Left lung (tissue), 10 donors: ENCODE data around the gene STOML1. TPM values are rescaled to one million over a fixed set of nuclear protein-coding genes. Genes with fewer than 3 reads are reported as not detected.
A peak's percentile ranks its signal among the peaks of the same experiment; 100 is the strongest.

Source experiments
- ATAC-seq: fragments of 200-7000 bp; cut with Tn5 transposase; one replicate; pipeline ENCODE4 v1.9.1; 2020; ENCODE audit warnings: moderate library complexity
- DNase-seq, 4 donors: peaks; one replicate each; pipeline ENCODE4 v3.0.0-alpha.2; 2013 to 2020
- H3K27ac ChIP-seq, 2 donors: fragments of 200-600 bp; sonication (generic) in 1 of 2; one replicate each; pipeline versions ENCODE4 v1.5.0 to v1.8.0; 2020 to 2021
- H3K27me3 ChIP-seq, 2 donors: fragments of 200-600 bp; sonication (generic) in 1 of 2; one replicate each; pipeline versions ENCODE4 v1.5.0 to v1.8.0; 2020 to 2021
- H3K36me3 ChIP-seq, 2 donors: fragments of 200-600 bp; sonication (generic) in 1 of 2; one replicate each; pipeline versions ENCODE4 v1.5.0 to v1.8.0; 2020 to 2021
- H3K4me1 ChIP-seq, 2 donors: fragments of 200-600 bp; one replicate each; pipeline ENCODE4 v1.8.0; 2021
- H3K4me3 ChIP-seq, 2 donors: fragments of 200-600 bp; sonication (generic) in 1 of 2; one replicate each; pipeline versions ENCODE4 v1.5.0 to v1.8.0; 2020 to 2021; ENCODE audit warnings: mild to moderate bottlenecking in 1 of 2
- H3K9me3 ChIP-seq, 2 donors: fragments of 200-600 bp; sonication (generic) in 1 of 2; one replicate each; pipeline versions ENCODE4 v1.5.0 to v1.8.0; 2020 to 2021
- intact Hi-C, 2 donors: fragments of 100-400 bp; cut with DNase I; formaldehyde crosslinking; loops; one replicate each; pipeline versions ENCODE4 v1.11.2 to v1.14.2; 2022
- polyA plus RNA-seq, 6 donors: library from polyadenylated mRNA; unstranded; fragments of 120-200 nt; gene quantifications; one replicate each; pipeline ENCODE4 v1.2.1, GENCODE V29; 2013; ENCODE audit not compliant: insufficient read length in 6 of 6
- total RNA-seq, 2 donors: library from RNA; stranded (reverse); fragmentation: NEBNext Ultra II Directional; extraction: Animal tissue kit (Norgen Biotek cat#: 25700); gene quantifications; one replicate each; pipeline ENCODE4 v1.2.1, GENCODE V29; 2021
- TF ChIP-seq, protein P1 (sequence below), 2 donors: fragments of 200-600 bp; sonication (generic) in 1 of 2; IDR thresholded peaks; one replicate each; pipeline versions ENCODE4 v1.5.0 to v1.8.0; 2021; ENCODE audit warnings: antibody characterized with exemption in 2 of 2
- donor health status: DM: no; HTN: yes; CAD: no.
- donor health status: DM: no; HTN: no; CAD: no.

The STOML1 gene
- total and polyA plus RNA-seq, 8 donors, result 10.9 to 29.3 (median 13.7) TPM

DNA sequence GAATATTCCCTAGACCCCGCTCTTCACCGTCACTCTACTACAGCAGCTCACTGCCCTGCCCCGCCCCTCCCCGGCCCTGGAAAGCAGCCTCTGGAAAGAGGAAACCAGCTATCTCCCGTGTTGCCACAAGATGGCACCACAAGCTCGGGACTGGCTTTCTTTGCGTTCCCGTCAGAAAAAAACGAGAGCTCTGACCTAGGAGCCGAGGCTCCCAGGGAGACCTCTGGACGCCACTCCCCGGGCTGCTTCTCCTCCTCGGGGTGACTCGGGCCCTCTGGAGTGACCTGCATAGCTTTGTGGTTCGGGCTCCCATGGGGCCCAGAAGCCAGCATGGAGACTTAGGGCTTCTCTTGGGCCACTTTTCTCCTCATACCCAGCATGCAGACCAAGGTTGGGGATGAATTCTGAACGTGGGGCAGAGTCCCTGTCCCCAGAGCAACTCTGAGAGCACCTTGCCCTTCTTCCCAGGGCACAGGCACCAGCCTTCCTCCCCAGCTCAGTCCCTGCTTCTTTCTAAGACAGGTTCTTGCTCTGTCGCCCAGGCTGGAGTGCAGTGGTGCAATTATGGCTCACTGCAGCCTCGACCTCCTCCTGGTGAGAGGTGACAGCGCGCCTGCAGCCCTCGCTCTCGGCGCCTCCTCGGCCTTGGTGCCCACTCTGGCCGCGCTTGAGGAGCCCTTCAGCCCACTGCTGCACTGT is 19.0 kb downstream of the STOML1 start:
- ATAC-seq (peak; percentile 99), DNase-seq (peak; percentile 84 to 91 (median 88))
- Histone ChIP-seq H3K4me1 (peaks cover 5 to 13% of the 10 kb centered on the region in 2 donors), H3K4me3 (no peak overlapping the region), H3K27ac (no peak overlapping the region), H3K27me3 (peaks cover 0 to 7% of the 10 kb centered on the region in 2 donors), H3K9me3 (no peaks in the 10 kb centered on the region), H3K36me3 (no peaks in the 10 kb centered on the region)
- intact Hi-C loops, result loop anchor here in 1 of 2 donors (10.0 kb wide), 1 partner anchor 342 kb away; no protein-coding TSS in a partner anchor
- TF ChIP-seq, protein P1, sequence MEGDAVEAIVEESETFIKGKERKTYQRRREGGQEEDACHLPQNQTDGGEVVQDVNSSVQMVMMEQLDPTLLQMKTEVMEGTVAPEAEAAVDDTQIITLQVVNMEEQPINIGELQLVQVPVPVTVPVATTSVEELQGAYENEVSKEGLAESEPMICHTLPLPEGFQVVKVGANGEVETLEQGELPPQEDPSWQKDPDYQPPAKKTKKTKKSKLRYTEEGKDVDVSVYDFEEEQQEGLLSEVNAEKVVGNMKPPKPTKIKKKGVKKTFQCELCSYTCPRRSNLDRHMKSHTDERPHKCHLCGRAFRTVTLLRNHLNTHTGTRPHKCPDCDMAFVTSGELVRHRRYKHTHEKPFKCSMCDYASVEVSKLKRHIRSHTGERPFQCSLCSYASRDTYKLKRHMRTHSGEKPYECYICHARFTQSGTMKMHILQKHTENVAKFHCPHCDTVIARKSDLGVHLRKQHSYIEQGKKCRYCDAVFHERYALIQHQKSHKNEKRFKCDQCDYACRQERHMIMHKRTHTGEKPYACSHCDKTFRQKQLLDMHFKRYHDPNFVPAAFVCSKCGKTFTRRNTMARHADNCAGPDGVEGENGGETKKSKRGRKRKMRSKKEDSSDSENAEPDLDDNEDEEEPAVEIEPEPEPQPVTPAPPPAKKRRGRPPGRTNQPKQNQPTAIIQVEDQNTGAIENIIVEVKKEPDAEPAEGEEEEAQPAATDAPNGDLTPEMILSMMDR (IDR thresholded peaks at IDR 0.05), result peak; percentile 56 to 88

DNA sequence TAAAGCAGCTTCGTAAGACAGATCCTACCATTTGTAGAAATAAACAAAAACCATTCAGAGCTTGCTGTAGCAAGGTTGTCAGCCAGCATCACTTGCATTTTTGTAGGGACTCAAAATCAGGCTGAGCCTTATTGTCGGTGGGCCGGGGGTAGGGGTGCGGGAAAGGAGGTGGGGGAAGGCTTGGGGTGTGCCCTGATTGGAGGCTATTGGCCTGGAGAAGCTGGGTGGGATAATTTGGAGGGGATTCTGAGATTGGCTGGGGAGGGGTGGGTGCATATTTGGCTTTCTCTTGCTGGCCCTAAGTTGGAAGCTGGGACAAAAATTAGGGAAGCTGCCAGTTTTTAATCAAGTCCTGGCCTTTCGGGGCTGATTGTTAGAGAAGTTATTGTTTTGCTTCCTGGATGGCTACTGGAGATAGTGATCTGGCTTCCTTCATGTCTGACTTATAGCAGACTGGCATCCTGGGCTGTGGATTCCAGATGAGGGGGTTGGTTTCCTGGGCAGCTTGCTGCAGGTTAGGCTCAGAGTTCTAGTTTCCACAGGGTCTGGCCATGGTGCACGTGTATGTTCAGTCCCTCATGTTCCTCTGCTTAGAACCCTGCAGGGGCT is 22.8 kb downstream of the STOML1 start:
- Histone ChIP-seq H3K4me3 (no peak overlapping the region), H3K4me1 (peaks cover 11 to 23% of the 10 kb centered on the region in 2 donors), H3K36me3 (no peaks in the 10 kb centered on the region), H3K27ac (no peak overlapping the region), H3K9me3 (no peaks in the 10 kb centered on the region), H3K27me3 (no peaks in the 10 kb centered on the region)
- DNase-seq (peak in 1 of 4 donors; percentile 2), ATAC-seq (no peak)
- intact Hi-C loops, result no loop called here
- TF ChIP-seq, protein P1 (IDR thresholded peaks at IDR 0.05), result no peak

DNA sequence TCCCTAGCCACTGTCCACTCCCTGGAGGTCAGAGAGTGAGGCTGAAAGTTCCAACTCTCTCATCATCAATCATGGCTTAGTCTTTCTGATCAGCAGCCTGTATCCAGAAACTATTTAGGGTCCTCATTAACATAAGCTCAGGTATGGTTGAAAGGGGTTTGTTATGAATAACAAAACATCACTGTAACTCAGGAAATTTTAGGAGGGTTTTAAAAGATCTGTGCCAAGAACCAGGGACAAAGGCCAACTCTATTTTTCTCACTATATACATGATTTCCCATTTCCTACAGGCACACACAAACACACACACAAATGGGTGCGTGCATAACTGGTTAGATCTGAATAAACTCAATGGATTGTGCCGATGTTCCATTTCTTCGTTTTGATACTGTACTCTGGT is 23.6 kb downstream of the STOML1 start:
- Histone ChIP-seq H3K27me3 (no peaks in the 10 kb centered on the region), H3K4me1 (peaks cover 10 to 22% of the 10 kb centered on the region in 2 donors), H3K4me3 (no peak overlapping the region), H3K36me3 (no peaks in the 10 kb centered on the region), H3K27ac (no peak overlapping the region), H3K9me3 (no peaks in the 10 kb centered on the region)
- intact Hi-C loops, result no loop called here
- no peak for DNase-seq
- no peak for ATAC-seq
- TF ChIP-seq, protein P1 (IDR thresholded peaks at IDR 0.05), result no peak

DNA sequence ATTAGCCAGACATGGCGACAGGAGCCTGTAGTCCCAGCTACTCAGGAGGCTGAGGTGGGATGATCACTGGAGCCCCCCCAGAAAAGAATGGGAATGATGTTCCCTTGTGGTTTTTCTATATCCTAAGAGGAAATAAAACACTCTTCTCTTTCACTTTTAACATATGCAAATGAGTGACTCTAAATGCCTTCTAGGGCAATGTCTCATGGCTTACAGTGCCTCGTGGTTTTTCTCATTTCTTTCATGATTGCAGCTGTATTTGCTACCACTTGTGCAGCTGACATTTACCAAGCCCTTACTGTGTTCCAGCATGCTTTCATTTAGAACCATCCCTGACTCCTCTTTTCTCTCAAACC is 26.4 kb downstream of the STOML1 start:
- no peaks in the 10 kb centered on the region for H3K27me3 ChIP-seq
- peaks cover 6 to 10% of the 10 kb centered on the region in 2 donors for H3K4me1 ChIP-seq
- DNase-seq (no peak), ATAC-seq (peak; percentile 38)
- no peak overlapping the region for H3K4me3 ChIP-seq
- intact Hi-C loops, result no loop called here
- H3K36me3 ChIP-seq, result no peaks in the 10 kb centered on the region
- no peaks in the 10 kb centered on the region for H3K9me3 ChIP-seq
- TF ChIP-seq, protein P1 (IDR thresholded peaks at IDR 0.05), result no peak
- H3K27ac ChIP-seq, result no peak overlapping the region

DNA sequence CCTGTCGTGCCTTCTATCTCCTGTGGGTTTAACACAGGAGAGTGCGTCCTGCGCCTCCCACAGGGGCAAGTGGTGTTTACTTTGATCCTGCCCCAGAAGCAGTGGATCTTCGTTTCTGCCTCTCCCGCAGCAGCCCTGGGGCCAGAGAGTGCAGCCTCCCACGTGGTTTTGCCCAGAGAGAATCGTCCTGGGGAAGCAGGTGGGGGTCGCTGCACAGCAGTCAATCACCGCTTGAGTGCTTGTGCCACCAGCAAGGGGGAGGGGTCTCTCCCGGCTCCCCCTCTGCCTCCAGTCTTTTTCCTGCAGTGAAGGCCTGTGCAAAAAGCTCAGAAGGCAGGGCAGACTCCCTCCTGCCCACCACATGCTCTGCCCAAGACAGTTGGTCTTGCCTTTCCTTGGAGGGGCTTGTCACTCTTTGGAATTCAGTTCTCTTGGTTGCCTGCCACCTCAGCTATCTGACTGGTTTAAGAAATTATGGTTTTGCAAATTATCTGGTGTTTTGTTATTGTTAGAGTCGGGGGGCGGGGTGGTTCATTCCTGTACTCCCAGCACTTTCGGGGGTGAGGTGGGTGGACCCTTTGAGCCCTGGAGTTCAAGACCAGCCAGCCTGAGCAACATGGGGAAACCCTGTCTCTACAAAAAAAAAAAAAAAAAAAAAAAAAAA is 26.9 kb downstream of the STOML1 start:
- H3K4me3 ChIP-seq, result no peak overlapping the region
- TF ChIP-seq, protein P1 (IDR thresholded peaks at IDR 0.05), result peak in 1 of 2 donors; percentile 46
- H3K27ac ChIP-seq, result no peak overlapping the region
- H3K27me3 ChIP-seq, result no peaks in the 10 kb centered on the region
- ATAC-seq (peak; percentile 34), DNase-seq (peak in 1 of 4 donors; percentile 32)
- no peaks in the 10 kb centered on the region for H3K36me3 ChIP-seq
- peaks cover 6 to 10% of the 10 kb centered on the region in 2 donors for H3K4me1 ChIP-seq
- H3K9me3 ChIP-seq, result no peaks in the 10 kb centered on the region
- intact Hi-C loops, result no loop called here
